Thymus (tissue), 11 donors: ENCODE results near the gene CLK4. TPM values are rescaled to one million over a fixed set of nuclear protein-coding genes. Genes with fewer than 3 reads are reported as not detected.
A peak's percentile ranks its signal among the peaks of the same experiment; 100 is the strongest.

Experiments
- DNase-seq, 9 donors: peaks; one replicate each; pipeline ENCODE4 v3.0.0-alpha.2; 2013; ENCODE audit warnings: low spot score in 9 of 9, low read depth in 6 of 9, missing footprints in 1 of 9
- H3K27ac ChIP-seq, 2 donors: one replicate each; pipeline ENCODE4 v1.5.1; 2013; ENCODE audit warnings: control low read depth in 1 of 2, low read depth in 1 of 2, low read length in 1 of 2, mild to moderate bottlenecking in 1 of 2, moderate library complexity in 1 of 2
- H3K27me3 ChIP-seq, 2 donors: one replicate each; pipeline ENCODE4 v1.5.1; 2013; ENCODE audit warnings: low read length in 1 of 2; ENCODE audit not compliant: control insufficient read depth in 2 of 2, insufficient read depth in 1 of 2
- H3K36me3 ChIP-seq, 2 donors: one replicate each; pipeline ENCODE4 v1.5.1; 2013; ENCODE audit warnings: low read length in 1 of 2, mild to moderate bottlenecking in 1 of 2, moderate library complexity in 1 of 2; ENCODE audit not compliant: control insufficient read depth in 2 of 2, insufficient read depth in 2 of 2
- H3K4me1 ChIP-seq, 2 donors: one replicate each; pipeline ENCODE4 v1.5.1; 2013; ENCODE audit warnings: low read length in 2 of 2; ENCODE audit not compliant: control insufficient read depth in 2 of 2, insufficient read depth in 2 of 2
- H3K4me3 ChIP-seq, 2 donors: one replicate each; pipeline ENCODE4 v1.5.1; 2013; ENCODE audit warnings: low read length in 2 of 2, control low read depth in 1 of 2, mild to moderate bottlenecking in 1 of 2
- H3K9me3 ChIP-seq, 2 donors: one replicate each; pipeline ENCODE4 v1.5.1; 2013; ENCODE audit warnings: low read length in 1 of 2, mild to moderate bottlenecking in 1 of 2; ENCODE audit not compliant: control insufficient read depth in 2 of 2, insufficient read depth in 1 of 2
- WGBS: extraction: QIAGEN DNeasy Blood & Tissue Kit; methylation state at CpG from one replicate; pipeline ENCODE4 v1.1.7; 2013; 5-methylcytosine and 5-hydroxymethylcytosine counted together
- polyA plus RNA-seq: library from polyadenylated mRNA; stranded (reverse); fragments of 200-250 nt; gene quantifications from one replicate; pipeline ENCODE4 v1.2.3, GENCODE V29; 2013
- total RNA-seq: library from RNA; stranded (reverse); fragments of 120-200 nt; gene quantifications from one replicate; pipeline ENCODE4 v1.2.4, GENCODE V29; 2013
- donor health status: healthy.

CLK4 gene
- total and polyA plus RNA-seq, 2 donors = 58.0 to 103 TPM

GRCh38 chr5:178642351-178642909 is 15.6 kb upstream of the CLK4 start:
- WGBS = 97% methylated on average over 1 of the region's 1 CpG
- H3K9me3 ChIP-seq = no peaks in the 10 kb centered on the region
- no peaks in the 10 kb centered on the region for H3K36me3 ChIP-seq
- H3K4me3 ChIP-seq = no peak overlapping the region
- DNase-seq = no peak
- H3K4me1 ChIP-seq = no peaks in the 10 kb centered on the region
- H3K27ac ChIP-seq = no peak overlapping the region
- H3K27me3 ChIP-seq = no peaks in the 10 kb centered on the region

GRCh38 chr5:178641711-178642110 is 14.9 kb upstream of the CLK4 start:
- H3K36me3 ChIP-seq = no peaks in the 10 kb centered on the region
- H3K4me1 ChIP-seq = no peaks in the 10 kb centered on the region
- WGBS = 83% methylated on average over 9 of the region's 9 CpGs
- H3K27ac ChIP-seq = no peak overlapping the region
- no peak for DNase-seq
- H3K4me3 ChIP-seq = no peak overlapping the region
- H3K27me3 ChIP-seq = no peaks in the 10 kb centered on the region
- H3K9me3 ChIP-seq = no peaks in the 10 kb centered on the region

- Histone ChIP-seq H3K4me1 (no peaks in the 10 kb centered on the region), H3K9me3 (no peaks in the 10 kb centered on the region), H3K27me3 (no peaks in the 10 kb centered on the region), H3K27ac (no peak overlapping the region), H3K36me3 (no peaks in the 10 kb centered on the region), H3K4me3 (no peak overlapping the region)
- DNase-seq = no peak
- 88% methylated on average over 13 of the region's 13 CpGs for WGBS
Observed at GRCh38 chr5:178640331-178641045, 13.6 kb upstream of the CLK4 start.

- Histone ChIP-seq H3K27me3 (no peaks in the 10 kb centered on the region), H3K4me3 (no peak overlapping the region), H3K36me3 (no peaks in the 10 kb centered on the region), H3K4me1 (no peaks in the 10 kb centered on the region), H3K9me3 (no peaks in the 10 kb centered on the region), H3K27ac (no peak overlapping the region)
- WGBS = 81% methylated on average over 9 of the region's 9 CpGs
- DNase-seq = no peak
Observed at GRCh38 chr5:178637356-178638074, 10.7 kb upstream of the CLK4 start.

GRCh38 chr5:178632285-178632684 is 5.4 kb upstream of the CLK4 start:
- H3K4me1 ChIP-seq = peaks cover 3% of the 10 kb centered on the region in 2 donors

GRCh38 chr5:178630951-178631350 is 4.1 kb upstream of the CLK4 start:
- no peaks in the 10 kb centered on the region for H3K9me3 ChIP-seq
- no peak overlapping the region for H3K27ac ChIP-seq
- WGBS = 50% methylated on average over 2 of the region's 2 CpGs
- no peak overlapping the region for H3K4me3 ChIP-seq
- peaks cover 0 to 2% of the 10 kb centered on the region in 2 donors for H3K27me3 ChIP-seq
- H3K36me3 ChIP-seq = no peaks in the 10 kb centered on the region
- DNase-seq = no peak
- peaks cover 4 to 5% of the 10 kb centered on the region in 2 donors for H3K4me1 ChIP-seq

More at GRCh38 chr5:178632285-178632684, 5.4 kb upstream of the CLK4 start:
- no peak for DNase-seq
- no peak overlapping the region for H3K4me3 ChIP-seq
- peaks cover 0 to 2% of the 10 kb centered on the region in 2 donors for H3K27me3 ChIP-seq
- H3K36me3 ChIP-seq = no peaks in the 10 kb centered on the region
- 72% methylated on average over 4 of the region's 4 CpGs for WGBS
- H3K27ac ChIP-seq = no peak overlapping the region
- H3K9me3 ChIP-seq = no peaks in the 10 kb centered on the region

GRCh38 chr5:178630475-178630930 is 3.7 kb upstream of the CLK4 start:
- Histone ChIP-seq H3K4me1 (peaks cover 4 to 5% of the 10 kb centered on the region in 2 donors), H3K4me3 (no peak overlapping the region), H3K27ac (no peak overlapping the region), H3K27me3 (peaks cover 0 to 2% of the 10 kb centered on the region in 2 donors), H3K36me3 (no peaks in the 10 kb centered on the region), H3K9me3 (no peaks in the 10 kb centered on the region)
- no peak for DNase-seq
- WGBS = 88% methylated on average over 4 of the region's 4 CpGs

- Histone ChIP-seq H3K36me3 (peaks cover 4 to 10% of the 10 kb centered on the region in 2 donors), H3K4me3 (peak overlapping the region; percentile 85 to 99), H3K27me3 (peaks cover 0 to 2% of the 10 kb centered on the region in 2 donors), H3K4me1 (peaks cover 15 to 18% of the 10 kb centered on the region in 2 donors), H3K9me3 (no peaks in the 10 kb centered on the region), H3K27ac (peak overlapping the region; percentile 38 to 80)
- WGBS = 13% methylated on average over 20 of the region's 20 CpGs
- peak in 1 of 9 donors; percentile 23 for DNase-seq
Observed at GRCh38 chr5:178627259-178627598, 379 bp upstream of the CLK4 start.
